Tibial artery (tissue), 4 donors: ENCODE data around the gene P2RX2.

Source experiments
- DNase-seq, 2 donors: peaks; one replicate each; pipeline ENCODE4 v3.0.0-alpha.2; 2019
- H3K27ac ChIP-seq, 2 donors: fragments of 200-600 bp; sonication (generic) in 1 of 2; 1 replicate in 1 of 2; 2 replicates in 1 of 2; pipeline ENCODE4 v1.5.1; 2018 to 2019; ENCODE audit warnings: mild to moderate bottlenecking in 1 of 2
- H3K27me3 ChIP-seq, 2 donors: fragments of 200-600 bp; sonication (generic) in 1 of 2; one replicate each; pipeline versions ENCODE4 v1.5.1 to v1.6.0; 2016 to 2019
- H3K36me3 ChIP-seq, 3 donors: fragments of 200-600 bp; sonication (generic) in 2 of 3; one replicate each; pipeline ENCODE4 v1.5.1; 2016 to 2019; ENCODE audit warnings: mild to moderate bottlenecking in 2 of 3
- H3K4me1 ChIP-seq, 4 donors: fragments of 200-600 bp; sonication (generic) in 2 of 4; 1 replicate in 3 of 4; 2 replicates in 1 of 4; pipeline ENCODE4 v1.5.1; 2016 to 2019
- H3K4me3 ChIP-seq, 2 donors: fragments of 200-600 bp; sonication (generic) in 1 of 2; 1 replicate in 1 of 2; 2 replicates in 1 of 2; pipeline ENCODE4 v1.5.1; 2018 to 2019; ENCODE audit warnings: mild to moderate bottlenecking in 2 of 2
- H3K9me3 ChIP-seq, 3 donors: fragments of 200-600 bp; sonication (generic) in 1 of 3; one replicate each; pipeline ENCODE4 v1.5.1; 2016 to 2019
- intact Hi-C: fragments of 100-400 bp; cut with DNase I; formaldehyde crosslinking; loops from one replicate; pipeline ENCODE4 v1.15.0; 2023; ENCODE audit warnings: low total_unique reads
- TF ChIP-seq, protein P1 (sequence below), 2 experiments: fragments of 200-600 bp in 1 of 2; fragments of 450-650 bp in 1 of 2; IDR thresholded peaks; one replicate each; pipeline ENCODE4 v1.5.1; 2017 to 2019; ENCODE audit warnings: antibody characterized with exemption in 2 of 2, mild to moderate bottlenecking in 1 of 2, moderate library complexity in 1 of 2

Gene P2RX2

DNA sequence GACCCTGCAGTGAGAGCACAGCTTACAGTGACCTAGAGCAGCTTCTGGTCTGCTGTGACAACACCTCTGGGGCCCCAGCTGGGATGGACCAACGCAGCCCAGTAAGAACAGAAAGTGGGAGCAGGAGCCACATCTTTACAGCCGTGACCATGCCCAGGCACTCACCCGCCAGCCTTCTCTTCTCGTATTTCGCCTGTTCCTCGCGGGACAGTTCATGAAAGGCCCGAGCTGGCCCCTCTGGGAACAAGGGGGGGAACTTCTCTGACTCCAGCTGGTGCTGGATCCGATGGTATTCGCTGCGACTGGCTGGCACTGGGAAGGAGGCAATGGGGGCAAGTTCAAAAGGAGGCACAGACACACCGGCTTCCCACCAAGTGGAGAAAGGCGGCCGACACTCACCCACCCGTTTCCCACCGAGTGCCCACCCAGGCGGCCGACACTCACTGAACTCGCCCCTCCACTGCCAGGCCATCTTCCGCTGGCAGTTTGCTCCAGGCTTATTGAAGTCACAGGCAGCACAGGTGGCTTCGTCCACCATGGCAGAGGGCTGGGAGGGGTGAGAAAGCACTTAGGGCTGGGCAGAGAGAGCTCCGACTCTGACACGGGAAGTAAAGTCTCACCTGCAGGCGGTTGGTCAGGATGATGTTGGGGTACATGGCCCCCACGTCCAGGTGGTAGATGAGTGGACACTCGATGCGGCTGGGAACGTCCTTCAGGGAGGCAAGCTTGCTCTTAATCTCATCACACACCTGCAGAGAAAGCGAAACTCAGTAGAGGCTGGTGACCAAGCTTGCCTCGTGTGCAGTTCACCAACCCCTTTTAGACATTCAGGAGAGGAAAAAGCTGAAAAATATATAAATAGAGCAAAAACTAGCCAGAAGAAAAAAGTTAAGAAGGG, 49.9 kb downstream of the P2RX2 start:
- no peaks in the 10 kb centered on the region for H3K4me1 ChIP-seq
- TF ChIP-seq, protein P1, sequence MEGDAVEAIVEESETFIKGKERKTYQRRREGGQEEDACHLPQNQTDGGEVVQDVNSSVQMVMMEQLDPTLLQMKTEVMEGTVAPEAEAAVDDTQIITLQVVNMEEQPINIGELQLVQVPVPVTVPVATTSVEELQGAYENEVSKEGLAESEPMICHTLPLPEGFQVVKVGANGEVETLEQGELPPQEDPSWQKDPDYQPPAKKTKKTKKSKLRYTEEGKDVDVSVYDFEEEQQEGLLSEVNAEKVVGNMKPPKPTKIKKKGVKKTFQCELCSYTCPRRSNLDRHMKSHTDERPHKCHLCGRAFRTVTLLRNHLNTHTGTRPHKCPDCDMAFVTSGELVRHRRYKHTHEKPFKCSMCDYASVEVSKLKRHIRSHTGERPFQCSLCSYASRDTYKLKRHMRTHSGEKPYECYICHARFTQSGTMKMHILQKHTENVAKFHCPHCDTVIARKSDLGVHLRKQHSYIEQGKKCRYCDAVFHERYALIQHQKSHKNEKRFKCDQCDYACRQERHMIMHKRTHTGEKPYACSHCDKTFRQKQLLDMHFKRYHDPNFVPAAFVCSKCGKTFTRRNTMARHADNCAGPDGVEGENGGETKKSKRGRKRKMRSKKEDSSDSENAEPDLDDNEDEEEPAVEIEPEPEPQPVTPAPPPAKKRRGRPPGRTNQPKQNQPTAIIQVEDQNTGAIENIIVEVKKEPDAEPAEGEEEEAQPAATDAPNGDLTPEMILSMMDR (IDR thresholded peaks at IDR 0.05): no peak
- intact Hi-C loops: no loop called here
- H3K4me3 ChIP-seq: no peak overlapping the region
- peak in 1 of 2 donors; percentile 54 for DNase-seq
- H3K27me3 ChIP-seq: no peaks in the 10 kb centered on the region
- H3K9me3 ChIP-seq: no peaks in the 10 kb centered on the region
- H3K36me3 ChIP-seq: peaks cover 70 to 100% (median 89%) of the 10 kb centered on the region in 3 donors
- no peak overlapping the region for H3K27ac ChIP-seq

GRCh38 chr12:132669166-132669879, 50.7 kb downstream of the P2RX2 start:
- H3K9me3 ChIP-seq: no peaks in the 10 kb centered on the region
- no peaks in the 10 kb centered on the region for H3K27me3 ChIP-seq
- peaks cover 62 to 100% (median 84%) of the 10 kb centered on the region in 3 donors for H3K36me3 ChIP-seq
- peak in 1 of 2 donors; percentile 17 for DNase-seq
- TF ChIP-seq, protein P1 (IDR thresholded peaks at IDR 0.05): no peak
- no peaks in the 10 kb centered on the region for H3K4me1 ChIP-seq
- H3K4me3 ChIP-seq: no peak overlapping the region
- intact Hi-C loops: no loop called here
- no peak overlapping the region for H3K27ac ChIP-seq
